NCI-H774 (cell line): ENCODE data around the gene KCTD19.

Experiments
- DNase-seq: peaks from one replicate; lab custom pipeline; 2025; lab: John Stamatoyannopoulos, UW

Gene KCTD19

GRCh38 chr16:67317853-67318252 lies 8.7 kb downstream of the KCTD19 start:
- DNase-seq = no peak

GRCh38 chr16:67312719-67313118 lies 13.8 kb downstream of the KCTD19 start:
- DNase-seq = no peak

GRCh38 chr16:67311607-67312488 lies 14.7 kb downstream of the KCTD19 start:
- DNase-seq = no peak

- DNase-seq = no peak
Measured at GRCh38 chr16:67310561-67310960, 16.0 kb downstream of the KCTD19 start.

- no peak for DNase-seq
Measured at GRCh38 chr16:67305216-67306071, 21.1 kb downstream of the KCTD19 start.

- no peak for DNase-seq
Measured at GRCh38 chr16:67304020-67304419, 22.5 kb downstream of the KCTD19 start.

GRCh38 chr16:67302970-67303369 lies 23.6 kb downstream of the KCTD19 start:
- DNase-seq = no peak

GRCh38 chr16:67302076-67302475 lies 24.5 kb downstream of the KCTD19 start:
- DNase-seq = no peak

- no peak for DNase-seq
Measured at GRCh38 chr16:67301080-67301782, 25.3 kb downstream of the KCTD19 start.

GRCh38 chr16:67299269-67299668 lies 27.3 kb downstream of the KCTD19 start:
- no peak for DNase-seq

GRCh38 chr16:67298277-67298676 lies 28.3 kb downstream of the KCTD19 start:
- no peak for DNase-seq

GRCh38 chr16:67296420-67296819 lies 30.1 kb downstream of the KCTD19 start:
- DNase-seq = no peak

GRCh38 chr16:67294938-67295361 lies 31.6 kb downstream of the KCTD19 start:
- DNase-seq = no peak

GRCh38 chr16:67294171-67294757 lies 32.3 kb downstream of the KCTD19 start:
- no peak for DNase-seq

GRCh38 chr16:67291461-67291860 lies 35.1 kb downstream of the KCTD19 start:
- DNase-seq = no peak

GRCh38 chr16:67287960-67288359 lies 38.6 kb downstream of the KCTD19 start:
- no peak for DNase-seq

GRCh38 chr16:67286441-67287235 lies 39.9 kb downstream of the KCTD19 start:
- no peak for DNase-seq

GRCh38 chr16:67284699-67285646 lies 41.6 kb downstream of the KCTD19 start:
- no peak for DNase-seq

- no peak for DNase-seq
Measured at GRCh38 chr16:67283826-67284555, 42.5 kb downstream of the KCTD19 start.
